ENCODE data around the gene MARCHF5.
"Not testable (repeated sequence)": the region's sequence is repeated elsewhere in the genome, so short reads cannot be mapped to it uniquely, and the experiment has no call there.

The MARCHF5 gene

GRCh38 chr10:92305133-92306072 lies 14.4 kb downstream of the MARCHF5 start:
- no peak for DNase-seq

- no peak for DNase-seq
Observed at GRCh38 chr10:92309272-92309671, 18.3 kb downstream of the MARCHF5 start.

- no peak for DNase-seq
Observed at GRCh38 chr10:92313750-92314149, 22.8 kb downstream of the MARCHF5 start.

DNA sequence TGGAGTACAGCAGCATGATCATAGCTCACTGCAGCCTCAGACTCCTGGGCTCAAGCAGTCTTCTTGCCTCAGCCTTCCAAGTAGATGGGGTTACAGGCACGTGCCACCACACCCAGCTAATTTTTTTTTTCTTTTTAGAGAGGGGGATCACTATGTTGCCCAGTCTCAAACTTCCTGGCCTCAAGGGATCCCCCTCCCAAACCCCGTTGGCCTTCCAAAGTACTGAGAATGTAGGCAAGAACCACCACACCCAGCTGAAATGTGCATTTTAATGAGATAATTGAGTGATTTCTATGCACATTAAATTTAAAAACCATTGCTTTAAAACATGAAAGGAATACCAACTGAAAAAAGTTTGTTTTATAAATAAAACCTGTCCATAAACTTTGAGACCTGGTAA lies 25.6 kb downstream of the MARCHF5 start:
- no peak for DNase-seq

GRCh38 chr10:92323079-92323478 lies 32.1 kb downstream of the MARCHF5 start:
- no peak for DNase-seq

- DNase-seq: no peak
Observed at GRCh38 chr10:92327445-92328433, 36.8 kb downstream of the MARCHF5 start.

DNA sequence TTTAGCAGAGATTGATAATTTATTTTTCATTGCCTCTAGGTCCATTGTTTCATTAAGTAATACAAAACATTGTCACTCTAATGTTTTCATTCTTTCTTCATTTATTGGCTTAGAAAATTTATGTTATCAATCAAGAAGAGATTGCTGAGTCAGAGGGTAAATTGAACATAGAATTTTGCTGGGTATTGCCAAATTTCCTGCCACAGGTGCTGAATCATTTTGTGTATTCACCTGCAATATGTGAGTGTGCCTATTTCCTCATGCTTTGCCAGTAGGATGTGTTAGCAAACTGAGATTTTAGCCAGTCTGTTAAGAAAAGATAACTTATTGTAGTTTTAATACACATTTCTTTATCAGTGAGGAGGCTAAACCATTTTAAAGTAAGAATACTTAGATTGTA lies 38.0 kb downstream of the MARCHF5 start:
- no peak for DNase-seq

DNA sequence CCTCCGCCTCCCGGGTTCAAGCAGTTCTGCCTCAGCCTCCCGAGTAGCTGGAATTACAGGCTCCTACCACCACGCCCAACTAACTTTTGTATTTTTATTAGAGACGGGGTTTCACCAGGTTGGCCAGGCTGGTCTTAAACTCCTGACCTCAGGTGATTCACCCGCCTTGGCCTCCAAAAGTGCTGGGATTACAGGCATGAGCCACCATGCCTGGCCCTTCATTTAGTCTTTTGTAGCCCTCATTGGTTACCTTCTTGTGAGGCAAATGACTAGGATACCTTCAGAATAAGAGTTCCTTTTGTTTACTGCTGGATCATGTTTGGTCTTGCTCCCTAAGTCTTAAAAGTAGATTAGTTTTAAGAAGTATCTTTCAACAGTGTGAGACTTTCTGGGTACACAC lies 39.0 kb downstream of the MARCHF5 start:
- DNase-seq: not testable (repeated sequence)

- DNase-seq: no peak
Observed at GRCh38 chr10:92342796-92343195, 51.8 kb downstream of the MARCHF5 start.

GRCh38 chr10:92345575-92345974 lies 54.6 kb downstream of the MARCHF5 start:
- not testable (repeated sequence) for DNase-seq

DNA sequence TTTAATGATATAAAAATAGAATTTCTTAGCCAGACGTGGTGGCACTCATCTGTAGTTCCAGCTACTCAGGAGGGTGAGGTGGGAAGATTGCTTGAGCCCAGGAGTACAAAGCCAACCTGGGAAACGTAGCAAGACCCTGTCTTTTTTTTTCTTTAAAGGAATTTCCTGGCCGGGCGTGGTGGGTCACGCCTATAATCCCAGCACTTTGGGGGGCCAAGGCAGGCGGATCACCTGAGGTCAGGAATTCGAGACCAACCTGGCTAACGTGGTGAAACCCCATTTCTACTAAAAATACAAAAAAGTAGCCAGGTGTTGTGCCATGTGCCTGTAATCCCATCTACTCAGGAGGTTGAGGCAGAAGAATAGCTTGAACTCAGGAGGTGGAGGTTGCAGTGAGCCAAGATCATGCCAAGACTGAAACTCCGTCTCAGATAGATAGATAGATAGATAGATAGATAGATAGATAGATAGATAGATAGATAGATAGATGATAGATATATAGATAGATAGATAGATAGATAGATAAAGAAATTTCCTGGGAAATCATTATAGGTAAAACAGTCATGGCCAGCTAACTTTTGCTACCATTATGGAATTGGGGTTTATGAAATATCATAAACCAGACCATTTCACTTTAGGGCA lies 56.2 kb downstream of the MARCHF5 start:
- not testable (repeated sequence) for DNase-seq

DNA sequence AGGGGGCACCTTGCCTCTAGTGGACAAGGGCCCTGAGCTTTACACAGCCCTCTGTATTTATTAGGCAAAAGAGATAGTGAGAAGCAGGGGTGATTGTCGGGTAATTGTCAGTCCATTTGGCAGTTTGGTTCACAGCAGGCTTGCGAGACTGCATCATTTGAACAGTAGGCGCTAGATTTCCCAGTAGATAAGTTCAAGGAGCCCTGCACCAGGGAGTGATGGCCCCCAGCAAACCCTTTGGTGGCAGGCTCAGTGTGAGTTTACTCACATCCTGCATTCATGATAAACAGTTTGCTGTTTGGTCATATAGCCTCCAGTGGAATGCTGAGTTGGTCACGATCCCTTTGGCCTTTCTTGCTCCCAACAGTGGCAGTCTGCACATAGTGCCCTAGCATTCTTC lies 59.4 kb downstream of the MARCHF5 start:
- DNase-seq: no peak

- DNase-seq: no peak
Observed at GRCh38 chr10:92354587-92354986, 63.6 kb downstream of the MARCHF5 start.

GRCh38 chr10:92356041-92356440 lies 65.1 kb downstream of the MARCHF5 start:
- no peak for DNase-seq

DNA sequence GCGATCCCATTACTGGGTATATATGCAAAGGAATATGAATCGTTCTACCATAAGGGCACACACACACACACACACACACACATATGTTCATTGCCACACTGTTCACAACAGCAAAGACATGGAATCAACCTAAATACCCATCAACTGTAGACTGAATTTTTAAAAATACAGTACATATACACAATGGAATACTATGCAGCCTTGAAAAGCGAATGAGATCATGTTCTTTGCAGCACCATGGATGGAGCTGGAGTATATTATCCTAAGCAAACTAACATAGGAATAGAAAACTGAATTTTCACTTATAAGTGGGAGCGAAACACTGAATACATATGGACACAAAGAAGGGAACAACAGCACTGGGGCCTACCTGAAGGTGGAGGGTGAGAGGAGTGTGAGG lies 72.5 kb downstream of the MARCHF5 start:
- DNase-seq: no peak

DNA sequence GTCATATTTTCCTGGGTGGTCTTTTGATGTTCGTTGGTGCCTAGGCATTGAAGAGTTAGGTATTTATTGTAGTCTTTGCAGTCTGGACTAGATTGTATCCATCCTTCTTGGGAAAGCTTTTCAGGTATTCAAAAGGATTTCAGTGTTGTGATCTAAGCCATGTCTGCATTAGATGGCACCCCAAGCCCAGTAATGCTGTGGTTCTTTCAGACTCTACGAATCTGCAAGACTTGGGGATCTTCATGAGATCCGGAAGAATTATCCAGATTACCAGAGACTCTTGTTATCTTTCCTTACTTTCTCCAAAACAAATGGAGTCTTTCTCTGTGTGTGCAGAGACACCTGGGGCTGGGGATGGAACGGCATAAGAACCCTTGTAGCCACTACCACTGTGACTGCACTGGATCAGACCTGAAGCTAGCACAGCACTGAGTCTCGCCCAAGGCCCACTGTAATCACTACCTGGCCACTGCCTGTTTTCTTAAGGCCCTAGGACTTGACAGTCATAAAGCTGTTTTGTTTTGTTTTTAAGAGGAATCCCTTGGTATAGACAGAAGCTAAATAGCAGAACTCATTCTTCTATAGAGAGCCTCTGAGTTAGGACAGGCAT lies 75.5 kb downstream of the MARCHF5 start:
- DNase-seq: no peak

- no peak for DNase-seq
Observed at GRCh38 chr10:92377962-92378361, 87.0 kb downstream of the MARCHF5 start.

DNA sequence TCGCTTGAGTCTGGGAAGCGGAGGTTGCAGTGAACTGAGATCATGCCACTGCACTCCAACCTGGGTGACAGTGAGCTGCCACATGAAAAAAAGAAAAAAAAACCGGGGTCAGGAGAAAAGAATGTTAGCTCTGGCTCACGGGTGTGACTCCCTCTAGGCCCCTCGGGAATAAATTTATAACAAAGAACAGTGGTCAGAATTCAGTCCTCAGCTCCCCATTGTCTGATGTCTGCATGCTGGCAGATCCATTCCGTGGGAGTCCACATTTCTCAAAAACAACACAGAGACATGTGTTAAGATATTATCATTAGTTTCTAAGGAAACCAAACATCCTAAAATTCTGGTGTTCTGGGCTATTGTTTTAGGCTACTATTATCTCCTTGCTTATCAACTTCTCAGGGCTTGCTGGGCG lies 90.6 kb downstream of the MARCHF5 start:
- DNase-seq: no peak

DNA sequence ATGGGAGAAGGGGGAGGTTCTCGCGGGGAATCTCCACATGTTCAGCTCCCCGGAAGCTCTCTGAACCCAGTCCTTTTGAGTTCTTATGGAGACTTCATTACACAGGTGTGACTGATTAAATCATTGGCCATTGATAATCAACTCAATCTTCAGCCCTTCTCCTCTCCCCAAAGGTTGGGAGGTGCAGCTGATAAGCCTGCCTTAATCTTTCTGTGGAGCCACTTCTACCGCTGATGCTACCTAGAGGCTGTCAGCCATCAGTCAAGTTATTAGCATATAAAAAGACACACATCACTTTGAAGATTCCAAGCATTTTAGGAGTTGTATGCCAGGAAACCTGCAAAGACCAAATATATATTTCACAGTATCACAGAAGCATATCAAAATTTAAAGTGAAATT lies 91.7 kb downstream of the MARCHF5 start:
- DNase-seq: no peak

DNA sequence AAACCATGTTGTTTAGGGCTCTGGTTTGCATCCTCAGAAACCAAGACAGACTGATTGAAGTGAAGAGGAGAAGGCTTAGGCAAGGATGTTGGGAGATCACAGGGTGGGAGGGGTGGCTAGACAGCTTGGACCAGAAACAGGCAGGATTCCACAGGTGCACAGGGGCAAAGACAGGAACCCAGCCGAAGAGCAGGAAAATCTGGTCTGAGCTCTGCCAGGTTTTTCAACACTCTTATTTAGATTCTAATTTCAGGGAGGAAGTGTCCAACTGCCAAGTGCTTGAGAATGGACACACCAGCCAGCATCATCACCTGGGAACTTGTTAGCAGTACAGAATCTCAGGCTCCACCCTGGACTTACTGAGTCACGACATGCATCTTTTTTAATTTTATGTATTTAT lies 93.8 kb downstream of the MARCHF5 start:
- DNase-seq: no peak

DNA sequence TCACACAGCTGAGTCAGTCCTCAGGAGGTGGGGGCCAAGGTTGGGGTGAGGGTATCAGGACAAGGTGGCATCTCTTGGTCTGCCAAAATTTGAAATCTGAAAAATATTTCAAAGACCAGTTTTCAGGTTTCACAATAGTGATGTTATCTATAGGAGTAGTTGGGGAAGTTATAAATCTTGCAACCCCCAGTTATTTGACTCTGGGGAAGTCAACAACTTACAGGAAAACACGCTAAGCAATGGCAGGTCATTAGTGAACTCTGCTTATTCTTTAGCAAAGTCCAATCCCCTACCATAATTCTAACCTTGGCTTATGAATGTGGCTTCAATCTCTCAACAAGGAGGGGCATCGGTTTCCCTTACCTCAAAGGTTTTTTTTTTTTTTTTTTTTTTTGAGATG lies 94.9 kb downstream of the MARCHF5 start:
- DNase-seq: no peak

DNA sequence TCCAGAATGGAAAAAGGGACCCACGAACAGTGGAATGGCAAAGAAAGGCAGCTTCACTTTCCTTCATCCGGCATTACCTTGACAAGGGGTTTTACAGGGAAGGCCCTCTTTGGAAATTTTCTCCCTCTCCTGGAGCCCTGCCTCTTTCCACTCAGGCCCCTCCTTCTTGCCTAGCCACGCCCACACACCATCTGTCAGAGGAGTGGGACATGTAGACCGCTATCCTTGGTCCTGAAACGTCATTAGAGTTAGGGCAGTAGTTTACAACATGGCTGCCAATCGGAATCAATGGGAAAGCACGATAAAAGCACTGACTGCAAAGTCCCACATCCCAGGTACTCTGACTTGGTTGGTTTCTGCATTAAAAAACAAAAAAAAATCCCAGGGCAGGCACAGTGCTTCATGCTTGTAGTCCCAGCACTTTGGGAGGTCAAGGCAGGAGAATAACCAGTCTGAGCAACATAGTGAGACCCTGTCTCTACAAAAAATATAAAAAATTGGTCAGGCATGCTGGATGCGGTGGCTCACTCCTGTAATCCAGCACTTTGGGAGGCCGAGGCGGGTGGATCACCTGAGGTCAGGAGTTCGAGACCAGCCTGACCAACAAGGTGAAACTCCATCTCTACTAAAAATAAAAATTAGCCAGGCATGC lies 96.4 kb downstream of the MARCHF5 start:
- no peak for DNase-seq

Data from stimulated activated CD4-positive, alpha-beta T cell treated with anti-CD3 and anti-CD28 coated beads, Interleukin-4, amount 100 ng/mL, for 4 hours (primary cell).